Stimulated activated CD8-positive, alpha-beta memory T cell treated with anti-CD3 and anti-CD28 coated beads, Interleukin-2, amount 100 ng/mL, for 1 hour (primary cell): ENCODE data around the gene ZNF69.
"Not testable (repeated sequence)": the region's sequence is repeated elsewhere in the genome, so short reads cannot be mapped to it uniquely, and the experiment has no call there.

Source experiments
- DNase-seq, 2 donors: peaks; one replicate each; pipeline ENCODE4 v3.0.0-alpha.2; 2020; ENCODE audit warnings: low read depth in 2 of 2

Gene ZNF69

GRCh38 chr19:11894851-11895250 is 7.3 kb downstream of the ZNF69 start:
- DNase-seq, result no peak

GRCh38 chr19:11902228-11902627 is 14.6 kb downstream of the ZNF69 start:
- DNase-seq, result no peak

- DNase-seq, result no peak
Observed at GRCh38 chr19:11905928-11906327, 18.3 kb downstream of the ZNF69 start.

GRCh38 chr19:11911937-11912336 is 24.4 kb downstream of the ZNF69 start:
- not testable (repeated sequence) for DNase-seq

GRCh38 chr19:11914417-11915051 is 27.0 kb downstream of the ZNF69 start:
- not testable (repeated sequence) for DNase-seq

GRCh38 chr19:11921852-11922495 is 34.4 kb downstream of the ZNF69 start:
- DNase-seq, result no peak

- DNase-seq, result peak; percentile 76 to 90
Observed at GRCh38 chr19:11924886-11925650, 37.5 kb downstream of the ZNF69 start, which contains the start of gene ZNF700. Gene ZNF700 (plus strand): TSS chr19:11925107. CDS start chr19:11925211, 104 bp downstream.

GRCh38 chr19:11925651-11926187 is 38.1 kb downstream of the ZNF69 start:
- DNase-seq, result not testable (repeated sequence)

GRCh38 chr19:11927227-11927626 is 39.6 kb downstream of the ZNF69 start:
- DNase-seq, result no peak

GRCh38 chr19:11931051-11931450 is 43.5 kb downstream of the ZNF69 start:
- no peak for DNase-seq

- no peak for DNase-seq
Observed at GRCh38 chr19:11931513-11931912, 43.9 kb downstream of the ZNF69 start.

GRCh38 chr19:11935829-11936228 is 48.2 kb downstream of the ZNF69 start:
- DNase-seq, result not testable (repeated sequence)

- not testable (repeated sequence) for DNase-seq
Observed at GRCh38 chr19:11938383-11938782, 50.8 kb downstream of the ZNF69 start.

- not testable (repeated sequence) for DNase-seq
Observed at GRCh38 chr19:11941361-11941887, 53.8 kb downstream of the ZNF69 start.

GRCh38 chr19:11942008-11942842 is 54.6 kb downstream of the ZNF69 start:
- DNase-seq, result no peak

- no peak for DNase-seq
Observed at GRCh38 chr19:11942843-11943108, 55.2 kb downstream of the ZNF69 start.

GRCh38 chr19:11944656-11945055 is 57.1 kb downstream of the ZNF69 start:
- no peak for DNase-seq

GRCh38 chr19:11948646-11949045 is 61.1 kb downstream of the ZNF69 start:
- no peak for DNase-seq

- no peak for DNase-seq
Observed at GRCh38 chr19:11949201-11949600, 61.6 kb downstream of the ZNF69 start.

- DNase-seq, result not testable (repeated sequence)
Observed at GRCh38 chr19:11949614-11950080, 62.1 kb downstream of the ZNF69 start.

GRCh38 chr19:11950312-11950711 is 62.7 kb downstream of the ZNF69 start:
- no peak for DNase-seq
